ENCODE measurements around the gene TRIM7. TPM values are rescaled to one million over a fixed set of nuclear protein-coding genes. Genes with fewer than 3 reads are reported as not detected.

The TRIM7 gene
- total and polyA plus RNA-seq, 9 of the 15 experiments (the other 6 are each of a cell fraction or from before 2014, with no cell fraction given) = 2.6 to 14.9 (median 8.9) TPM

DNA sequence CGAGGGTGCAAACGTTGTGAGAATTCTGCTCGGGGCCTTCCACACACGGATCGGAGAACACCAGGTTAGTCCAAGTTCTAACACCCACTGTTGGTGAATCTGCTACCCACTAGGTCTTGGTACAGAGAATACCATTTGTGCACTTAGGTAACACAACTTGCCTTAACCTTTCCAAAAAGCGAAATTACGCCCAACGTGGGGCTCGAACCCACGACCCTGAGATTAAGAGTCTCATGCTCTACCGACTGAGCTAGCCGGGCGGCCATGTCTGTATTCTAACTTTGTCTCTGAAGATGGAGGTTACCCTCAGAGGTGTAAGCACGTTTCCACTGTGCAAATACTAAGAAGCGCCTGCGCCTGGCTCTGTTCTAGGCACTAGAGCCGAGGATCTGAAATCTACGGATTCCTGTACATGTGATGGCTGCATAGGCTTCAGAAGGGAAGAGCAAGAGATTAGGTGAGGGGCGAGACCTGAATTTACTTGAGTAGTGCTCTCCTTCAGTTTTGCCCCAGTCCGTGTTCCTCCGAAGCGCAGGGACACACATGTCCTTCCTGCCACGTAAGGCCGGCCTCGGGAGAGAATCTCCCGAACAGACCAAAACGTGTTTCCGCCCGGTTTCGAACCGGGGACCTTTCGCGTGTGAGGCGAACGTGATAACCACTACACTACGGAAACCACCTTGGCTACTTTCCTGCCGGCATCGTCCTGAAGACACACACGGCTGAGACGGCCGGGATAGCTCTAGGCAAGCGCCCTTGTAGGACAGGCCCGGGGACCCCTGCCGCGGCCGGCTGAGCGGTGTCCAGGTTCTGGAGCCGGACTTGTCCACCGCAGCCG is 17.0 kb upstream of the TRIM7 start:
- FAIRE-seq (peak; percentile 91), DNase-seq (ENCODE audit: extremely low read depth in 1 of 4, low spot score in 3 of 4) (peak in 3 of 4 experiments; percentile 53 to 98 (median 81)), ATAC-seq (peak; percentile 59)
- BruUV-seq (replicated peaks) = TSS peak; percentile 89
- H2AFZ ChIP-seq (ENCODE audit: low read depth, low read length) = peak overlapping the region; percentile 95
- peaks cover 29% of the 10 kb centered on the region for H3K79me2 ChIP-seq (ENCODE audit: control insufficient read depth, insufficient read depth, low read length)
- peak overlapping the region; percentile 90 for H3K27ac ChIP-seq (ENCODE audit: extremely low read depth, low read depth, low read length)
- H3K36me3 ChIP-seq (ENCODE audit: control insufficient read depth, insufficient read depth, low read length) = peaks cover 19% of the 10 kb centered on the region
- H3K4me1 ChIP-seq (replicated peaks in 1 of 2; ENCODE audit: control insufficient read depth in 2 of 2, insufficient read depth in 2 of 2, low read length in 2 of 2) = peaks cover 0 to 49% of the 10 kb centered on the region in 2 experiments; a peak in 4 of 5 replicates
- peak overlapping the region; percentile 92 to 97 for H3K9ac ChIP-seq (ENCODE audit: insufficient read depth in 1 of 2, low read depth in 2 of 2, low read length in 2 of 2)
- under 1% methylated on average over 45 of the region's 50 CpGs for WGBS (ENCODE audit: insufficient coverage, low coverage, missing lambda C conversion rate)
- H3K4me3 ChIP-seq = peak overlapping the region; percentile 86
- no peaks in the 10 kb centered on the region for H3K9me1 ChIP-seq (ENCODE audit: control insufficient read depth, insufficient read depth, low read length)
- POLR2A ChIA-PET = interaction anchor here (0.6 to 1.7 kb wide), 8 partner anchors 13 to 385 kb away, joined by 3 to 8 read pairs (median 6); partner anchors contain the start of gene TRIM52
- in situ Hi-C loops (cut with MboI) = no loop called here
- CTCF ChIA-PET (ENCODE audit: low intra/inter-chr PET ratio) = no interaction called here
- H3K9me3 ChIP-seq (replicated peaks; ENCODE audit: control insufficient read depth, insufficient read depth, low read depth, low read length) = no peaks in the 10 kb centered on the region
- peak overlapping the region; percentile 96 for H3K4me2 ChIP-seq (ENCODE audit: insufficient read depth, low read length)
- intact Hi-C loops (cut with micrococcal nuclease) = loop anchor here (1.0 to 2.0 kb wide), 3 partner anchors 15 to 35 kb away; no protein-coding TSS in a partner anchor
- no peaks in the 10 kb centered on the region for H4K20me1 ChIP-seq (replicated peaks; ENCODE audit: control insufficient read depth, insufficient read depth, low read length)
- no peaks in the 10 kb centered on the region for H3K27me3 ChIP-seq (ENCODE audit: control insufficient read depth in 2 of 2, insufficient read depth in 2 of 2, low read length in 2 of 2)
- TF ChIP-seq NBN (IDR thresholded peaks at IDR 0.05; ENCODE audit: low read depth) (peak; percentile 77), SIRT6 (IDR thresholded peaks at IDR 0.05; ENCODE audit: low read depth, low read length) (peak; percentile 66), MTA1 (IDR thresholded peaks at IDR 0.05; ENCODE audit: borderline replicate concordance) (peak; percentile 72), ZNF253 (CRISPR knock-in tag; conservative IDR thresholded peaks at IDR 0.05) (0 out of 2 replicates have a peak, but pooled peaks have one; percentile 51), PHF21A (IDR thresholded peaks at IDR 0.05; ENCODE audit: borderline replicate concordance, low read depth) (0 out of 2 replicates have a peak, but pooled peaks have one; percentile 34), ZNF263 (CRISPR knock-in tag; IDR thresholded peaks at IDR 0.05; ENCODE audit: borderline replicate concordance) (peak; percentile 74), MTA3 (IDR thresholded peaks at IDR 0.05; ENCODE audit: borderline replicate concordance) (peak; percentile 71; the same call in 1 of the 2 replicates), BDP1 (IDR thresholded peaks at IDR 0.05; ENCODE audit: insufficient read depth, insufficient read length) (peak; percentile 88), NR1H2 (CRISPR knock-in tag; IDR thresholded peaks at IDR 0.05) (peak; percentile 82; the same call in 1 of the 2 replicates), BCL6 (CRISPR knock-in tag; IDR thresholded peaks at IDR 0.05) (no peak), BRD9 (IDR thresholded peaks at IDR 0.05; ENCODE audit: low read depth, partially characterized antibody) (peak; percentile 83), TRIM24 (IDR thresholded peaks at IDR 0.05) (peak in 1 of 2 experiments; percentile 64; a peak in 2 of 4 replicates), MEF2A (IDR thresholded peaks at IDR 0.05; ENCODE audit: control insufficient read depth, low read depth, low read length) (peak; percentile 34; the same call in 1 of the 2 replicates), ZKSCAN8 (CRISPR knock-in tag; IDR thresholded peaks at IDR 0.05) (peak; percentile 84), PHF20 (IDR thresholded peaks at IDR 0.05; ENCODE audit: partially characterized antibody) (peak; percentile 64), TARDBP (IDR thresholded peaks at IDR 0.05) (peak; percentile 74), TOE1 (IDR thresholded peaks at IDR 0.05; ENCODE audit: borderline replicate concordance) (no peak; the same call in none of the 2 replicates), TOE1 (CRISPR knock-in tag; IDR thresholded peaks at IDR 0.05; ENCODE audit: borderline replicate concordance, low read depth) (0 out of 2 replicates have a peak, but pooled peaks have one; percentile 5), FOXM1 (IDR thresholded peaks at IDR 0.05; ENCODE audit: low read depth) (no peak), FOXM1 (CRISPR knock-in tag; IDR thresholded peaks at IDR 0.05; ENCODE audit: low read depth) (peak; percentile 82), JUND (IDR thresholded peaks at IDR 0.05; ENCODE audit: borderline replicate concordance, low read depth, low read length) (peak; percentile 60; the same call in 1 of the 2 replicates), JUND (tag; IDR thresholded peaks at IDR 0.05; ENCODE audit: borderline replicate concordance, low read depth, low read length) (no peak; the same call in 1 of the 3 replicates), CBFA2T3 (IDR thresholded peaks at IDR 0.05) (peak; percentile 1; the same call in 1 of the 2 replicates), JUN (IDR thresholded peaks at IDR 0.05; ENCODE audit: borderline replicate concordance, low read depth, low read length) (no peak; the same call in 1 of the 2 replicates), JUN (CRISPR knock-in tag; IDR thresholded peaks at IDR 0.05; ENCODE audit: borderline replicate concordance) (peak; percentile 39; the same call in 1 of the 2 replicates)
